Stimulated activated CD8-positive, alpha-beta memory T cell treated with anti-CD3 and anti-CD28 coated beads, Interleukin-15, amount 100 ng/mL, for 24 hours (primary cell): Measurements from ENCODE around the gene GNL2.
"Not testable (repeated sequence)": the region's sequence is repeated elsewhere in the genome, so short reads cannot be mapped to it uniquely, and the experiment has no call there.

Source experiments
- DNase-seq: peaks from one replicate; pipeline ENCODE4 v3.0.0-alpha.2; 2020; ENCODE audit warnings: low read depth

The GNL2 gene

GRCh38 chr1:37559080-37559479 is 36.7 kb downstream of the GNL2 start:
- DNase-seq: no peak

- DNase-seq: no peak
Observed at GRCh38 chr1:37558411-37558810, 37.3 kb downstream of the GNL2 start.

GRCh38 chr1:37557402-37557801 is 38.3 kb downstream of the GNL2 start:
- no peak for DNase-seq

- DNase-seq: no peak
Observed at GRCh38 chr1:37556712-37557196, 39.0 kb downstream of the GNL2 start, which contains the start of gene DNALI1. Gene DNALI1, plus strand, starts transcription at chr1:37556940. Its CDS starts 55 bp downstream, at chr1:37556995.

- peak; percentile 56 for DNase-seq
Observed at GRCh38 chr1:37553927-37554808, 41.6 kb downstream of the GNL2 start, which contains the start of gene SNIP1. Gene SNIP1, minus strand, starts transcription at chr1:37554293. Its CDS starts 64 bp downstream, at chr1:37554229.

GRCh38 chr1:37553598-37553926 is 42.2 kb downstream of the GNL2 start:
- no peak for DNase-seq

- no peak for DNase-seq
Observed at GRCh38 chr1:37549341-37549740, 46.4 kb downstream of the GNL2 start.

GRCh38 chr1:37545019-37545418 is 50.7 kb downstream of the GNL2 start:
- no peak for DNase-seq

GRCh38 chr1:37544530-37544929 is 51.2 kb downstream of the GNL2 start:
- no peak for DNase-seq

GRCh38 chr1:37540036-37540785 is 55.5 kb downstream of the GNL2 start:
- no peak for DNase-seq

GRCh38 chr1:37539154-37539553 is 56.6 kb downstream of the GNL2 start:
- not testable (repeated sequence) for DNase-seq

GRCh38 chr1:37537378-37537777 is 58.4 kb downstream of the GNL2 start:
- DNase-seq: no peak

- no peak for DNase-seq
Observed at GRCh38 chr1:37533317-37534093, 62.2 kb downstream of the GNL2 start.

- DNase-seq: not testable (repeated sequence)
Observed at GRCh38 chr1:37532418-37533156, 63.1 kb downstream of the GNL2 start.

GRCh38 chr1:37529888-37530287 is 65.8 kb downstream of the GNL2 start:
- DNase-seq: not testable (repeated sequence)

- DNase-seq: no peak
Observed at GRCh38 chr1:37519613-37520012, 76.1 kb downstream of the GNL2 start.

GRCh38 chr1:37518929-37519328 is 76.8 kb downstream of the GNL2 start:
- peak; percentile 12 for DNase-seq

GRCh38 chr1:37518241-37518640 is 77.5 kb downstream of the GNL2 start:
- not testable (repeated sequence) for DNase-seq

- DNase-seq: no peak
Observed at GRCh38 chr1:37517569-37517968, 78.2 kb downstream of the GNL2 start.
